OCI-LY7 (cell line): Measurements from ENCODE around the gene TM9SF3. TPM values are rescaled to one million over a fixed set of nuclear protein-coding genes. Genes with fewer than 3 reads are reported as not detected.
A peak's percentile ranks its signal among the peaks of the same experiment; 100 is the strongest.

ENCODE experiments used
- BruUV-seq: library from RNA; stranded (reverse); fragments of 400-500 nt; replicated peaks from 2 replicates; lab custom pipeline; 2021; lab: Mats Ljungman, UMichigan
- CTCF ChIA-PET: fragments of 300-600 bp; sonication (Branson Sonifier 250); formaldehyde crosslinking; loops from one replicate; lab custom pipeline; 2022; ENCODE audit warnings: antibody characterized with exemption; ENCODE audit not compliant: unreplicated experiment; lab: Charles Lee
- POLR2A ChIA-PET: fragments of 300-600 bp; sonication (Branson Sonifier 250); formaldehyde crosslinking; loops from one replicate; lab custom pipeline; 2022; ENCODE audit warnings: antibody characterized with exemption; lab: Charles Lee
- DNase-seq: peaks from one replicate; pipeline ENCODE4 v3.0.0-alpha.2; 2015; ENCODE audit warnings: low spot score
- H2AFZ ChIP-seq: fragments of 200-600 bp; sonication (generic), shearing (Covaris generic); 2 replicates; pipeline ENCODE4 v1.6.1; 2014; ENCODE audit warnings: mild to moderate bottlenecking, antibody characterized with exemption, low read length, moderate library complexity
- H3K27ac ChIP-seq: fragments of 200-600 bp; sonication (generic); 2 replicates; pipeline ENCODE4 v1.5.1; 2014; ENCODE audit warnings: mixed run types, low read depth, mild to moderate bottlenecking, moderate library complexity, low read length, inconsistent platforms; ENCODE audit not compliant: poor library complexity, severe bottlenecking
- H3K36me3 ChIP-seq: fragments of 200-600 bp; sonication (generic); 2 replicates; pipeline ENCODE4 v1.6.1; 2014; ENCODE audit warnings: mild to moderate bottlenecking, antibody characterized with exemption, low read length, moderate library complexity, mixed read lengths; ENCODE audit not compliant: insufficient read depth
- H3K4me1 ChIP-seq: fragments of 200-600 bp; sonication (generic); 2 replicates; pipeline ENCODE4 v1.5.1; 2014; ENCODE audit warnings: mild to moderate bottlenecking, low read length; ENCODE audit not compliant: insufficient read depth, poor library complexity, severe bottlenecking
- H3K4me2 ChIP-seq: fragments of 200-600 bp; sonication (generic); 2 replicates; pipeline ENCODE4 v1.6.1; 2014; ENCODE audit warnings: mild to moderate bottlenecking, low read length
- H3K4me3 ChIP-seq: fragments of 200-600 bp; sonication (generic); 2 replicates; pipeline ENCODE4 v1.5.1; 2014; ENCODE audit warnings: mild to moderate bottlenecking, low read depth, low read length; ENCODE audit not compliant: poor library complexity, severe bottlenecking
- H3K79me2 ChIP-seq: fragments of 200-600 bp; sonication (generic); 2 replicates; pipeline ENCODE4 v1.6.1; 2016; ENCODE audit warnings: low read depth, mild to moderate bottlenecking, low read length, moderate library complexity, mixed read lengths; ENCODE audit not compliant: insufficient read depth
- H3K9me2 ChIP-seq: fragments of 200-600 bp; sonication (generic); 2 replicates; pipeline ENCODE4 v1.6.1; 2016; ENCODE audit warnings: mild to moderate bottlenecking, low read length, mixed read lengths; ENCODE audit not compliant: insufficient read depth
- H3K9me3 ChIP-seq: fragments of 200-600 bp; sonication (generic); 2 replicates; pipeline ENCODE4 v1.6.1; 2014; ENCODE audit warnings: mild to moderate bottlenecking, mixed run types, low read length, mixed read lengths
- H4K20me1 ChIP-seq: fragments of 200-600 bp; sonication (generic); 2 replicates; pipeline ENCODE4 v1.6.1; 2014; ENCODE audit warnings: mild to moderate bottlenecking, antibody characterized with exemption, low read length, moderate library complexity, mixed read lengths; ENCODE audit not compliant: insufficient read depth
- EZH2phosphoT487 ChIP-seq: fragments of 200-600 bp; sonication (generic); IDR thresholded peaks from 2 replicates; pipeline ENCODE4 v1.6.1; 2018; ENCODE audit warnings: low read depth, borderline replicate concordance, mild to moderate bottlenecking, mixed run types, antibody characterized with exemption, low read length, moderate library complexity, mixed read lengths
- intact Hi-C: fragments of 100-400 bp; cut with micrococcal nuclease; formaldehyde crosslinking; loops from one replicate; pipeline ENCODE4 v1.10.0; 2022; ENCODE audit not compliant: unreplicated experiment
- total RNA-seq, 2 experiments: library from RNA; depleted of rRNA in 1 of 2; stranded (reverse); fragments of >200 nt in 1 of 2; shearing (Covaris generic) in 1 of 2; gene quantifications; 2 replicates each; pipeline ENCODE4 v1.2.3, GENCODE V29; 2014 to 2022
- TF ChIP-seq, protein P1 (sequence below): fragments of 200-600 bp; sonication (generic); conservative IDR thresholded peaks from 2 replicates; pipeline ENCODE4 v1.5.1; 2014; ENCODE audit warnings: mild to moderate bottlenecking, antibody characterized with exemption, low read length, moderate library complexity, mixed read lengths

Gene TM9SF3
- total RNA-seq, 2 experiments from 2014 or later: 23.0 to 88.8 TPM

GRCh38 chr10:96591946-96592345 lies 5.1 kb upstream of the TM9SF3 start:
- Histone ChIP-seq H3K9me2 (no peaks in the 10 kb centered on the region), H3K36me3 (peaks cover 61% of the 10 kb centered on the region), H3K4me2 (no peak overlapping the region), H3K27ac (no peak overlapping the region), H3K9me3 (no peaks in the 10 kb centered on the region), H2AFZ (no peak overlapping the region), H3K79me2 (peaks cover 6% of the 10 kb centered on the region; the same call in 1 of the 2 replicates), H3K4me3 (no peak overlapping the region), H4K20me1 (no peaks in the 10 kb centered on the region), H3K4me1 (peaks cover 24% of the 10 kb centered on the region)
- TF ChIP-seq, protein P1, sequence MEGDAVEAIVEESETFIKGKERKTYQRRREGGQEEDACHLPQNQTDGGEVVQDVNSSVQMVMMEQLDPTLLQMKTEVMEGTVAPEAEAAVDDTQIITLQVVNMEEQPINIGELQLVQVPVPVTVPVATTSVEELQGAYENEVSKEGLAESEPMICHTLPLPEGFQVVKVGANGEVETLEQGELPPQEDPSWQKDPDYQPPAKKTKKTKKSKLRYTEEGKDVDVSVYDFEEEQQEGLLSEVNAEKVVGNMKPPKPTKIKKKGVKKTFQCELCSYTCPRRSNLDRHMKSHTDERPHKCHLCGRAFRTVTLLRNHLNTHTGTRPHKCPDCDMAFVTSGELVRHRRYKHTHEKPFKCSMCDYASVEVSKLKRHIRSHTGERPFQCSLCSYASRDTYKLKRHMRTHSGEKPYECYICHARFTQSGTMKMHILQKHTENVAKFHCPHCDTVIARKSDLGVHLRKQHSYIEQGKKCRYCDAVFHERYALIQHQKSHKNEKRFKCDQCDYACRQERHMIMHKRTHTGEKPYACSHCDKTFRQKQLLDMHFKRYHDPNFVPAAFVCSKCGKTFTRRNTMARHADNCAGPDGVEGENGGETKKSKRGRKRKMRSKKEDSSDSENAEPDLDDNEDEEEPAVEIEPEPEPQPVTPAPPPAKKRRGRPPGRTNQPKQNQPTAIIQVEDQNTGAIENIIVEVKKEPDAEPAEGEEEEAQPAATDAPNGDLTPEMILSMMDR: no peak
- no peak for TF ChIP-seq EZH2phosphoT487
- no TSS peak for BruUV-seq
- no peak for DNase-seq
- CTCF ChIA-PET: no interaction called here
- POLR2A ChIA-PET: interaction anchor here (0.7 to 0.8 kb wide), 2 partner anchors 16 to 149 kb away, joined by 3 read pairs; no protein-coding TSS in a partner anchor
- intact Hi-C loops: no loop called here

DNA sequence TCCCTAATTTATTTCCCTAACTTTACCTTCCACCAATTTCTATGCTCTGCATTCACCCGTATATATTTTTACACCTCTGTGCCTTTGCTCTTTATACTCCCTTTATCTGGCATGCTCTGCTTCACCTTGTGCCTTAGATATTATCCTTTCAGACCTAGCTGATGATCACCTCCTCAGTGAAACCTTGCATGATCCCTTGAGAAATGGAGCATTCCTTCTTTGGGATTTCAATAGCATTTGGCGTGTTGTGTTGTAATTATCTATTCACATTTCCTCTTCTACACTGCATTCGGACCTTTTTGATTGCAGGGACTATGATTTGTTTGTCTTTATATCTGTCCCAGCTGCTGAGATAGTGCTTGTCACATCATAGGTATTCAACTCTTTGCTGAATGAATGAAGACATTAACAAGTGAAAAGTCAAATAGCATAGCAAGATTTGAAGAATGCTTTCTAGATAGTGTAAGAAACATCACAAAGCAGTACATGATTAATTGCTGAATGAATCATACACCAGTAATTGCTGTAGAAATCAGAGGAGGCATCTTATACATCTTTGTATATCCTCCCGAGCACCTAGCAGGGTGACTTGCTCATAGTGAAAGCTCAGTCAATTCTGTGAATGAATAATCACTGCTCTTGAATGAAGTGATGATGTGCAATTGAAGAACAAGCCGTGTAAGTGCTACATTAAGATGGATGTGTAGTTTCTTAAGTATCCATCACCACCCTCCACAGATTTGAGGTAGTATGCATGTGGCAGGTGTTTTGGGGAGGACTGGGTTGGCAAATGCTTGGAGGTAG lies 2.0 kb upstream of the TM9SF3 start:
- H3K36me3 ChIP-seq: peaks cover 37% of the 10 kb centered on the region
- no peaks in the 10 kb centered on the region for H3K9me2 ChIP-seq
- POLR2A ChIA-PET: no interaction called here
- H4K20me1 ChIP-seq: peaks cover 8% of the 10 kb centered on the region; the same call in 1 of the 2 replicates
- no peak for TF ChIP-seq EZH2phosphoT487
- TF ChIP-seq, protein P1: no peak
- CTCF ChIA-PET: no interaction called here
- no peaks in the 10 kb centered on the region for H3K9me3 ChIP-seq
- peak overlapping the region; percentile 54; the same call in 1 of the 2 replicates for H2AFZ ChIP-seq
- peak overlapping the region; percentile 85 for H3K4me2 ChIP-seq
- BruUV-seq: no TSS peak
- peaks cover 34% of the 10 kb centered on the region for H3K79me2 ChIP-seq
- peaks cover 31% of the 10 kb centered on the region for H3K4me1 ChIP-seq
- H3K4me3 ChIP-seq: peak overlapping the region; percentile 99
- DNase-seq: no peak
- intact Hi-C loops: loop anchor here (5.0 kb wide), 2 partner anchors 133 to 243 kb away; partner anchors contain the start of genes LCOR and PIK3AP1
- peak overlapping the region; percentile 88 for H3K27ac ChIP-seq
